Hypothalamus (tissue), 51 donors: ENCODE data around the gene SNAPIN.

Experiments
- DNase-seq, 51 donors: peaks; one replicate each; lab custom pipeline; 2025; lab: John Stamatoyannopoulos, UW

The SNAPIN gene

GRCh38 chr1:153658400-153659174, at the start of gene SNAPIN:
SNAPIN (plus strand) TSS chr1:153658703; CDS start chr1:153658744, 41 bp downstream.
- peak; percentile 44 to 98 (median 86) for DNase-seq

- peak in 40 of 51 donors; percentile 19 to 84 (median 56) for DNase-seq
Measured at GRCh38 chr1:153608742-153609584, 49.5 kb upstream of the SNAPIN start.

GRCh38 chr1:153609585-153609907, 49.0 kb upstream of the SNAPIN start:
- no peak for DNase-seq

- no peak for DNase-seq
Measured at GRCh38 chr1:153610334-153610733, 48.2 kb upstream of the SNAPIN start.

GRCh38 chr1:153610811-153611301, 47.6 kb upstream of the SNAPIN start:
- DNase-seq, result no peak

GRCh38 chr1:153611356-153611755, 47.1 kb upstream of the SNAPIN start:
- no peak for DNase-seq

GRCh38 chr1:153612111-153612754, 46.3 kb upstream of the SNAPIN start:
- DNase-seq, result peak in 1 of 51 donors; percentile 30

- peak in 29 of 51 donors; percentile 10 to 66 (median 41) for DNase-seq
Measured at GRCh38 chr1:153612755-153613331, 45.7 kb upstream of the SNAPIN start, which contains the start of gene S100A16. S100A16 (minus strand) TSS chr1:153613137; CDS start chr1:153608151, 4,986 bp downstream.

- no peak for DNase-seq
Measured at GRCh38 chr1:153613406-153613805, 45.1 kb upstream of the SNAPIN start.

GRCh38 chr1:153614189-153614900, 44.2 kb upstream of the SNAPIN start:
- DNase-seq, result no peak

- DNase-seq, result no peak
Measured at GRCh38 chr1:153614906-153615305, 43.6 kb upstream of the SNAPIN start.

- no peak for DNase-seq
Measured at GRCh38 chr1:153615406-153615805, 43.1 kb upstream of the SNAPIN start.

GRCh38 chr1:153616144-153616916, 42.2 kb upstream of the SNAPIN start, which contains the start of gene S100A14:
S100A14 (minus strand) TSS chr1:153616325; CDS start chr1:153615858, 467 bp downstream.
- DNase-seq, result no peak

- DNase-seq, result peak in 4 of 51 donors; percentile 9 to 20 (median 14)
Measured at GRCh38 chr1:153616917-153617311, 41.6 kb upstream of the SNAPIN start.

- DNase-seq, result peak in 24 of 51 donors; percentile 10 to 71 (median 40)
Measured at GRCh38 chr1:153617663-153618062, 40.8 kb upstream of the SNAPIN start.

- DNase-seq, result no peak
Measured at GRCh38 chr1:153619171-153619570, 39.3 kb upstream of the SNAPIN start.

- no peak for DNase-seq
Measured at GRCh38 chr1:153623101-153623500, 35.4 kb upstream of the SNAPIN start.

- DNase-seq, result no peak
Measured at GRCh38 chr1:153624965-153625611, 33.4 kb upstream of the SNAPIN start.
